ENCODE data around the gene KPNA2. TPM values are rescaled to one million over a fixed set of nuclear protein-coding genes. Genes with fewer than 3 reads are reported as not detected.

Gene KPNA2
- polyA plus RNA-seq, 1 donor from 2014 or later = 81.2 TPM

DNA sequence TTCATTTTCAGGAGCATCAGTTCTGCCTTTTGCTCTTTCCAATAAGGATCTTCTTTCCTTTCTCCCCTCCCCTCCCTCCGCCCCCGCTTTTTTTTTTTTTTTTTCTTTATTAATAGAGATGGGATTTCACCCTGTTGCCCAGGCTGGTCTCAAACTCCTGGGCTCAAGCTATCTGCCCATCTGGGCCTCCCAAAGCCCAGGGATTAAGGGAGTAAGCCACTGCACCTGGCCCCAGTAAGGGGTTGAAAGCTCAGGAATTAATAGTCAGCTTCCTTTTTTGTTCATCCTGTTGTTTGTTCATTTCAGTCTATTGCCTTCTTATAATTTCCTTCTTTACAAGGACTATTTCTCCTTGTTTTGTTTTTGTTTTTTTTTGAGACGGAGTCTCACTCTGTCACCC is 31.3 kb upstream of the KPNA2 start:
- no peak overlapping the region for H3K9ac ChIP-seq (ENCODE audit: low read length)

GRCh38 chr17:68006797-68007196 is 28.7 kb upstream of the KPNA2 start:
- H4K20me1 ChIP-seq (ENCODE audit: insufficient read depth) = no peaks in the 10 kb centered on the region
- no peak overlapping the region for H3K4me3 ChIP-seq (ENCODE audit: low read length)
- H3K27ac ChIP-seq (ENCODE audit: low read length) = no peak overlapping the region
- H3K4me2 ChIP-seq (ENCODE audit: low read length) = no peak overlapping the region
- no peak for TF ChIP-seq REST (IDR thresholded peaks at IDR 0.05; ENCODE audit: borderline replicate concordance)
- H3K9ac ChIP-seq (ENCODE audit: low read length) = no peak overlapping the region
- H3K79me2 ChIP-seq (replicated peaks; ENCODE audit: insufficient read depth, low read length) = no peaks in the 10 kb centered on the region
- H3F3A ChIP-seq (ENCODE audit: insufficient read depth, low read length, poor library complexity, severe bottlenecking) = no peaks in the 10 kb centered on the region
- no peaks in the 10 kb centered on the region for H3K27me3 ChIP-seq (ENCODE audit: insufficient read depth, low read depth, low read length)
- H3K9me3 ChIP-seq (ENCODE audit: low read length) = no peaks in the 10 kb centered on the region
- no peaks in the 10 kb centered on the region for H3K9me2 ChIP-seq (ENCODE audit: insufficient read depth, low read length)
- H2AFZ ChIP-seq (ENCODE audit: low read depth, low read length) = no peak overlapping the region
- no peaks in the 10 kb centered on the region for H3K36me3 ChIP-seq (ENCODE audit: insufficient read depth, low read length)

More for the DNA sequence above, 31.3 kb upstream of the KPNA2 start:
- TF ChIP-seq EP300 (conservative IDR thresholded peaks at IDR 0.05; ENCODE audit: poor library complexity, severe bottlenecking) (no peak), EZH2 (IDR thresholded peaks at IDR 0.05; ENCODE audit: borderline replicate concordance, insufficient read depth, low read length, poor library complexity, severe bottlenecking) (no peak), RAD21 (conservative IDR thresholded peaks at IDR 0.05) (no peak), REST (IDR thresholded peaks at IDR 0.05; ENCODE audit: borderline replicate concordance) (no peak), SMC3 (conservative IDR thresholded peaks at IDR 0.05; ENCODE audit: poor library complexity) (no peak), POLR2AphosphoS5 (IDR thresholded peaks at IDR 0.05) (no peak)
- H3K27ac ChIP-seq (ENCODE audit: low read length) = no peak overlapping the region
- H3K9me3 ChIP-seq (ENCODE audit: low read length) = no peaks in the 10 kb centered on the region
- no peak overlapping the region for H2AFZ ChIP-seq (ENCODE audit: low read depth, low read length)
- no peaks in the 10 kb centered on the region for H4K20me1 ChIP-seq (ENCODE audit: insufficient read depth)
- H3K36me3 ChIP-seq (ENCODE audit: insufficient read depth, low read length) = no peaks in the 10 kb centered on the region
- no peaks in the 10 kb centered on the region for H3K27me3 ChIP-seq (ENCODE audit: insufficient read depth, low read depth, low read length)
- no peak overlapping the region for H3K4me2 ChIP-seq (ENCODE audit: low read length)
- no peaks in the 10 kb centered on the region for H3K79me2 ChIP-seq (replicated peaks; ENCODE audit: insufficient read depth, low read length)
- H3F3A ChIP-seq (ENCODE audit: insufficient read depth, low read length, poor library complexity, severe bottlenecking) = no peaks in the 10 kb centered on the region
- H3K9me2 ChIP-seq (ENCODE audit: insufficient read depth, low read length) = no peaks in the 10 kb centered on the region
- H3K4me3 ChIP-seq (ENCODE audit: low read length) = no peak overlapping the region

DNA sequence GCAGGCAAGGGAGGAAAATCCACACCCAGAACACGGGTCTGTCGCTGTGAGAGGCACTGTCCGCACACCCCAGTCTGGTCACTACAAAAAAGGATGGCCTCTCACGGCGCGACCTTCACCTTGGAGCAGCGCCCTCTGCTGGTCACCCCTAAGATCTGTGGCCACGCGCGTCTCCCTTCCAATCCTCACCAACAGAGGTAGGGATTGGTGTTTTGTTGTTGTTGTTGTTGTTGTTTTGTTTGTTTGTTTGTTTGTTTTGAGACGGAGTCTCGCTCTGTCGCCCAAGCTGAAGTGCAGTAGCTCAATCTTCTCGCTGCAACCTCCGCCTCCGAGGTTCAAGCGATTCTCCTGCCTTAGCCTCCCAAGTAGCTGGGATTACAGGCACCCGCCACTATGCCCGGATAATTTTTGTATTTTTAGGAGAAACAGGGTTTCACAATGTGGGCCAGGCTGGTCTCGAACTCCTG is 24.3 kb upstream of the KPNA2 start:
- TF ChIP-seq EP300 (conservative IDR thresholded peaks at IDR 0.05; ENCODE audit: poor library complexity, severe bottlenecking) = no peak
- TF ChIP-seq RAD21 (conservative IDR thresholded peaks at IDR 0.05) = no peak
- TF ChIP-seq REST (IDR thresholded peaks at IDR 0.05; ENCODE audit: borderline replicate concordance) = no peak
- no peak for TF ChIP-seq MXI1 (conservative IDR thresholded peaks at IDR 0.05; ENCODE audit: poor library complexity, severe bottlenecking)
- no peak for TF ChIP-seq TAF1 (IDR thresholded peaks at IDR 0.05; ENCODE audit: low read depth)
- no peak for TF ChIP-seq EZH2 (IDR thresholded peaks at IDR 0.05; ENCODE audit: borderline replicate concordance, insufficient read depth, low read length, poor library complexity, severe bottlenecking)
- TF ChIP-seq POLR2AphosphoS5 (IDR thresholded peaks at IDR 0.05) = no peak
- no peak for TF ChIP-seq SMC3 (conservative IDR thresholded peaks at IDR 0.05; ENCODE audit: poor library complexity)
- TF ChIP-seq, protein P1, sequence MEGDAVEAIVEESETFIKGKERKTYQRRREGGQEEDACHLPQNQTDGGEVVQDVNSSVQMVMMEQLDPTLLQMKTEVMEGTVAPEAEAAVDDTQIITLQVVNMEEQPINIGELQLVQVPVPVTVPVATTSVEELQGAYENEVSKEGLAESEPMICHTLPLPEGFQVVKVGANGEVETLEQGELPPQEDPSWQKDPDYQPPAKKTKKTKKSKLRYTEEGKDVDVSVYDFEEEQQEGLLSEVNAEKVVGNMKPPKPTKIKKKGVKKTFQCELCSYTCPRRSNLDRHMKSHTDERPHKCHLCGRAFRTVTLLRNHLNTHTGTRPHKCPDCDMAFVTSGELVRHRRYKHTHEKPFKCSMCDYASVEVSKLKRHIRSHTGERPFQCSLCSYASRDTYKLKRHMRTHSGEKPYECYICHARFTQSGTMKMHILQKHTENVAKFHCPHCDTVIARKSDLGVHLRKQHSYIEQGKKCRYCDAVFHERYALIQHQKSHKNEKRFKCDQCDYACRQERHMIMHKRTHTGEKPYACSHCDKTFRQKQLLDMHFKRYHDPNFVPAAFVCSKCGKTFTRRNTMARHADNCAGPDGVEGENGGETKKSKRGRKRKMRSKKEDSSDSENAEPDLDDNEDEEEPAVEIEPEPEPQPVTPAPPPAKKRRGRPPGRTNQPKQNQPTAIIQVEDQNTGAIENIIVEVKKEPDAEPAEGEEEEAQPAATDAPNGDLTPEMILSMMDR (IDR thresholded peaks at IDR 0.05; ENCODE audit: poor library complexity, severe bottlenecking) = no peak
- no peaks in the 10 kb centered on the region for H3K27me3 ChIP-seq (ENCODE audit: insufficient read depth, low read depth, low read length)
- no peak overlapping the region for H3K4me3 ChIP-seq (ENCODE audit: low read length)
- H3K9ac ChIP-seq (ENCODE audit: low read length) = no peak overlapping the region
- no peaks in the 10 kb centered on the region for H4K20me1 ChIP-seq (ENCODE audit: insufficient read depth)
- H2AFZ ChIP-seq (ENCODE audit: low read depth, low read length) = no peak overlapping the region
- no peak overlapping the region for H3K27ac ChIP-seq (ENCODE audit: low read length)
- no peak overlapping the region for H3K4me2 ChIP-seq (ENCODE audit: low read length)
- no peaks in the 10 kb centered on the region for H3K9me2 ChIP-seq (ENCODE audit: insufficient read depth, low read length)
- H3F3A ChIP-seq (ENCODE audit: insufficient read depth, low read length, poor library complexity, severe bottlenecking) = no peaks in the 10 kb centered on the region
- no peaks in the 10 kb centered on the region for H3K36me3 ChIP-seq (ENCODE audit: insufficient read depth, low read length)
- H3K79me2 ChIP-seq (replicated peaks; ENCODE audit: insufficient read depth, low read length) = no peaks in the 10 kb centered on the region
- H3K9me3 ChIP-seq (ENCODE audit: low read length) = no peaks in the 10 kb centered on the region
